LNCAP (cell line): ENCODE data around the gene ACOX3.

ENCODE experiments used
- CTCF ChIP-seq: fragments of 450-650 bp; IDR thresholded peaks from 2 replicates; pipeline ENCODE4 v1.5.1; 2017; ENCODE audit warnings: mild to moderate bottlenecking

ACOX3 gene

GRCh38 chr4:8343262-8343966, 97.1 kb downstream of the ACOX3 start:
- no peak for TF ChIP-seq CTCF

GRCh38 chr4:8342651-8343261, 97.8 kb downstream of the ACOX3 start:
- no peak for TF ChIP-seq CTCF

GRCh38 chr4:8341691-8342090, 98.8 kb downstream of the ACOX3 start:
- TF ChIP-seq CTCF: no peak

GRCh38 chr4:8340781-8341241, 99.7 kb downstream of the ACOX3 start:
- TF ChIP-seq CTCF: no peak

- no peak for TF ChIP-seq CTCF
These were observed 102.1 kb downstream of the ACOX3 start for GRCh38 chr4:8338351-8338961.

GRCh38 chr4:8336412-8337075, 104.0 kb downstream of the ACOX3 start:
- no peak for TF ChIP-seq CTCF

- TF ChIP-seq CTCF: no peak
These were observed 104.7 kb downstream of the ACOX3 start for GRCh38 chr4:8335848-8336247.
